Measurements from ENCODE around the gene DPYD. TPM values are rescaled to one million over a fixed set of nuclear protein-coding genes. Genes with fewer than 3 reads are reported as not detected.

DPYD gene
- total and polyA plus RNA-seq, 11 donors, result 2.6 to 38.4 (median 7.8) TPM

DNA sequence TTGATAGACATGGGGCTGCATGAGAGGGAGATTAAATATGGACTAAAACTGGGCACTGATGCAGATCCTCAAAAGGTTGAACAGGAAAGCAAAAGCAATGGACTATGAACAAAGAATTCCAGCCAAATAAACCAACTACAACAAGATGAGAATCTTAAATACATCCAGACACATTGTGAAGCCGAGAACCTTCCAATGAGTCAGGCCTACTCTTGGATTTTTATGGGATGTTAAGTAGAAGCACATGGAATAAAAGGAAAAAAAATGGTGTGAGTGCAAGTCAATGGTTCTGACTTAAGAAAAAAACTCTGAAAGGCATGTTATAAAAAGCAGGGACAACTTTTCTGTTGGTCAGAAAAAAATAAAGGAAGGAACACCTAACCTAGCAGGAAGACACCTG is 227.2 kb downstream of the DPYD start:
- ATAC-seq, result no peak
- intact Hi-C loops (cut with DNase I), result no loop called here
- no peaks in the 10 kb centered on the region for H3K4me1 ChIP-seq

DNA sequence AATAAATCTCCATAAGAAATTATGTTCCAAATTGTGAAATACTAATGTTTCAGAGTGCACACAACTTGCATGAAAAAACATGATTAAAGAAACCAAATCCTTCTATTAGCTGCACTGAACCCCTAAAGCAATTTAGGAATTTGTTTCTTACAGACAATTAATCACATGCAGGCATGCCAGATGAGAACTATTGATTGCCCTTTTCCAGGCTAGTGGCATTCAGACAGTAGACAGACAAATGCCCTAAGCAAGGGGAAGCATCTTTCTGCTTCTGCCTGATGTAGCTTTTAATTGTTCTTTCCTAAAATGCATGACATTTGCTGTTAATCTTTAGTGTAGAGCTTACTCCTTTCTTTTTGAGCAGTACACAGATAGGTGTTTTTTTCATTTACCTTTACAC is 229.5 kb downstream of the DPYD start:
- H3K27me3 ChIP-seq, result no peaks in the 10 kb centered on the region
- ATAC-seq (no peak), DNase-seq (no peak)
- no peak overlapping the region for H3K27ac ChIP-seq
- no peaks in the 10 kb centered on the region for H3K9me3 ChIP-seq
- H3K4me3 ChIP-seq, result no peak overlapping the region
- peaks cover 0 to 35% (median 7%) of the 10 kb centered on the region in 9 donors for H3K36me3 ChIP-seq
- H3K4me1 ChIP-seq, result no peaks in the 10 kb centered on the region
- TF ChIP-seq, protein P1, sequence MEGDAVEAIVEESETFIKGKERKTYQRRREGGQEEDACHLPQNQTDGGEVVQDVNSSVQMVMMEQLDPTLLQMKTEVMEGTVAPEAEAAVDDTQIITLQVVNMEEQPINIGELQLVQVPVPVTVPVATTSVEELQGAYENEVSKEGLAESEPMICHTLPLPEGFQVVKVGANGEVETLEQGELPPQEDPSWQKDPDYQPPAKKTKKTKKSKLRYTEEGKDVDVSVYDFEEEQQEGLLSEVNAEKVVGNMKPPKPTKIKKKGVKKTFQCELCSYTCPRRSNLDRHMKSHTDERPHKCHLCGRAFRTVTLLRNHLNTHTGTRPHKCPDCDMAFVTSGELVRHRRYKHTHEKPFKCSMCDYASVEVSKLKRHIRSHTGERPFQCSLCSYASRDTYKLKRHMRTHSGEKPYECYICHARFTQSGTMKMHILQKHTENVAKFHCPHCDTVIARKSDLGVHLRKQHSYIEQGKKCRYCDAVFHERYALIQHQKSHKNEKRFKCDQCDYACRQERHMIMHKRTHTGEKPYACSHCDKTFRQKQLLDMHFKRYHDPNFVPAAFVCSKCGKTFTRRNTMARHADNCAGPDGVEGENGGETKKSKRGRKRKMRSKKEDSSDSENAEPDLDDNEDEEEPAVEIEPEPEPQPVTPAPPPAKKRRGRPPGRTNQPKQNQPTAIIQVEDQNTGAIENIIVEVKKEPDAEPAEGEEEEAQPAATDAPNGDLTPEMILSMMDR (IDR thresholded peaks at IDR 0.05), result no peak
- no peak for TF ChIP-seq POLR2A (IDR thresholded peaks at IDR 0.05)
- intact Hi-C loops (cut with DNase I), result no loop called here

More for the DNA sequence above, 227.2 kb downstream of the DPYD start:
- no peak overlapping the region for H3K4me3 ChIP-seq
- WGBS, 4 donors, result 85 to 94% (median 92%) methylated on average over 1 of the region's 1 CpG
- no peak for DNase-seq
- peaks cover 0 to 22% (median 7%) of the 10 kb centered on the region in 9 donors for H3K36me3 ChIP-seq
- no peaks in the 10 kb centered on the region for H3K9me3 ChIP-seq
- TF ChIP-seq, protein P1 (IDR thresholded peaks at IDR 0.05), result no peak
- H3K27ac ChIP-seq, result no peak overlapping the region
- no peaks in the 10 kb centered on the region for H3K27me3 ChIP-seq

GRCh38 chr1:97685360-97685759 is 235.5 kb downstream of the DPYD start:
- intact Hi-C loops (cut with DNase I), result no loop called here
- peaks cover 0 to 7% (median 0%) of the 10 kb centered on the region in 12 donors for H3K9me3 ChIP-seq
- H3K27ac ChIP-seq, result no peak overlapping the region
- ATAC-seq (no peak), DNase-seq (no peak)
- TF ChIP-seq, protein P1 (IDR thresholded peaks at IDR 0.05), result no peak
- TF ChIP-seq POLR2A (IDR thresholded peaks at IDR 0.05), result no peak
- H3K4me1 ChIP-seq, result peaks cover 0 to 6% (median 0%) of the 10 kb centered on the region in 12 donors
- no peak overlapping the region for H3K4me3 ChIP-seq
- peaks cover 0 to 24% (median 0%) of the 10 kb centered on the region in 9 donors for H3K36me3 ChIP-seq
- 83 to 97% (median 92%) methylated on average over 2 of the region's 2 CpGs for WGBS, 4 donors
- H3K27me3 ChIP-seq, result no peaks in the 10 kb centered on the region

DNA sequence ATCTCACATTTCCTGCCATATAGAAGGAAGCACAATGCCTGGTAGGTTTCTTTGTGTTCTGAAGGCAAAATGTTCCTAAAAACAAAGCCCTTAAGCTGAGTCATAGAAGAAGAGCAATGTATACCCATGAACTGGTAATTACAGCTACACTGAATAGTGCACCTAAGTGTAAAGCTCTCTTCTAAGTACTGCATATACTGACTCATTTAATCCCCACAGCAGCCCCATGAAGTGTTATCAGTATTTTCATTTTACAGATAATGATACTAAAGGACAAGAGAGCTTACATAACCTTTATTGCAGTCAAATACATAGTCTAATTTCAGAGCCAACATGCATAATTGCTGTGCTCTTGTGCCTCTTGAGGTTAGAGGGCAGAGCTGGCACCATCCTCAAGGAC is 239.9 kb downstream of the DPYD start:
- ATAC-seq (no peak), DNase-seq (no peak)
- peaks cover 0 to 3% (median 0%) of the 10 kb centered on the region in 12 donors for H3K9me3 ChIP-seq
- peaks cover 0 to 6% (median 0%) of the 10 kb centered on the region in 12 donors for H3K4me1 ChIP-seq
- TF ChIP-seq POLR2A (IDR thresholded peaks at IDR 0.05), result no peak
- TF ChIP-seq, protein P1 (IDR thresholded peaks at IDR 0.05), result no peak
- peaks cover 0 to 35% (median 14%) of the 10 kb centered on the region in 9 donors for H3K36me3 ChIP-seq
- no peak overlapping the region for H3K4me3 ChIP-seq
- intact Hi-C loops (cut with DNase I), result no loop called here
- no peaks in the 10 kb centered on the region for H3K27me3 ChIP-seq
- no peak overlapping the region for H3K27ac ChIP-seq
